Smooth muscle cell (in vitro differentiated cells): Measurements from ENCODE around the gene PPFIBP1. TPM values are rescaled to one million over a fixed set of nuclear protein-coding genes. Genes with fewer than 3 reads are reported as not detected.

ENCODE experiments used
- DNase-seq: peaks from one replicate; lab custom pipeline; 2025; ENCODE audit not compliant: unreplicated experiment; lab: John Stamatoyannopoulos, UW
- H2AFZ ChIP-seq: fragments of 200-600 bp; sonication (generic); 2 replicates; pipeline ENCODE4 v1.6.0; 2016; ENCODE audit warnings: antibody characterized with exemption, low read depth, mild to moderate bottlenecking
- H3F3A ChIP-seq: fragments of 200-600 bp; sonication (generic); 2 replicates; pipeline ENCODE4 v1.6.0; 2017; ENCODE audit warnings: antibody characterized with exemption, low read depth
- H3K27ac ChIP-seq: fragments of 200-600 bp; sonication (generic); 2 replicates; pipeline ENCODE4 v1.5.1; 2016; ENCODE audit warnings: low read depth, mild to moderate bottlenecking
- H3K27me3 ChIP-seq: fragments of 200-600 bp; sonication (generic); 2 replicates; pipeline ENCODE4 v1.6.1; 2016; ENCODE audit warnings: low read depth, mild to moderate bottlenecking
- H3K36me3 ChIP-seq: fragments of 200-600 bp; sonication (generic); 2 replicates; pipeline ENCODE4 v1.5.1; 2016; ENCODE audit warnings: low read depth
- H3K4me1 ChIP-seq: fragments of 200-600 bp; sonication (generic); 2 replicates; pipeline ENCODE4 v1.5.1; 2016; ENCODE audit warnings: low read depth
- H3K4me2 ChIP-seq: fragments of 200-600 bp; sonication (generic); 2 replicates; pipeline ENCODE4 v1.6.0; 2016; ENCODE audit warnings: mild to moderate bottlenecking
- H3K4me3 ChIP-seq: fragments of 200-600 bp; sonication (generic); 2 replicates; pipeline ENCODE4 v1.5.1; 2016; ENCODE audit warnings: mild to moderate bottlenecking
- H3K79me2 ChIP-seq: fragments of 200-600 bp; sonication (generic); 2 replicates; pipeline ENCODE4 v1.6.0; 2016; ENCODE audit warnings: low read depth, mild to moderate bottlenecking
- H3K9ac ChIP-seq: fragments of 200-600 bp; sonication (generic); 2 replicates; pipeline ENCODE4 v1.6.0; 2016; ENCODE audit warnings: low read depth
- H3K9me3 ChIP-seq: fragments of 200-600 bp; sonication (generic); replicated peaks from 2 replicates; pipeline ENCODE4 v1.5.1; 2016; ENCODE audit warnings: low read depth
- H4K20me1 ChIP-seq: fragments of 200-600 bp; sonication (generic); 2 replicates; pipeline ENCODE4 v1.6.0; 2016; ENCODE audit warnings: low read depth
- WGBS: methylation state at CpG from one replicate; pipeline ENCODE4 v1.1.7; 2016; ENCODE audit warnings: low lambda C conversion rate; 5-methylcytosine and 5-hydroxymethylcytosine counted together
- polyA plus RNA-seq: library from polyadenylated mRNA; unstranded; fragments of >200 nt; fragmentation: Nextera tagmentation; extraction: Ambion mirVana; gene quantifications from 2 replicates; pipeline ENCODE4 v1.2.1, GENCODE V29; 2016
- total RNA-seq: library from RNA; depleted of rRNA; stranded (reverse); fragments of >200 nt; gene quantifications from 2 replicates; pipeline ENCODE4 v1.2.3, GENCODE V29; 2014
- TF ChIP-seq, protein P1 (sequence below): fragments of 200-600 bp; sonication (generic); IDR thresholded peaks from 2 replicates; pipeline ENCODE4 v1.5.1; 2017; ENCODE audit warnings: borderline replicate concordance, mild to moderate bottlenecking, antibody characterized with exemption; ENCODE audit not compliant: insufficient read depth, poor library complexity, severe bottlenecking

PPFIBP1 gene
- total and polyA plus RNA-seq, 2 experiments from 2014 or later: 45.7 to 150 TPM

DNA sequence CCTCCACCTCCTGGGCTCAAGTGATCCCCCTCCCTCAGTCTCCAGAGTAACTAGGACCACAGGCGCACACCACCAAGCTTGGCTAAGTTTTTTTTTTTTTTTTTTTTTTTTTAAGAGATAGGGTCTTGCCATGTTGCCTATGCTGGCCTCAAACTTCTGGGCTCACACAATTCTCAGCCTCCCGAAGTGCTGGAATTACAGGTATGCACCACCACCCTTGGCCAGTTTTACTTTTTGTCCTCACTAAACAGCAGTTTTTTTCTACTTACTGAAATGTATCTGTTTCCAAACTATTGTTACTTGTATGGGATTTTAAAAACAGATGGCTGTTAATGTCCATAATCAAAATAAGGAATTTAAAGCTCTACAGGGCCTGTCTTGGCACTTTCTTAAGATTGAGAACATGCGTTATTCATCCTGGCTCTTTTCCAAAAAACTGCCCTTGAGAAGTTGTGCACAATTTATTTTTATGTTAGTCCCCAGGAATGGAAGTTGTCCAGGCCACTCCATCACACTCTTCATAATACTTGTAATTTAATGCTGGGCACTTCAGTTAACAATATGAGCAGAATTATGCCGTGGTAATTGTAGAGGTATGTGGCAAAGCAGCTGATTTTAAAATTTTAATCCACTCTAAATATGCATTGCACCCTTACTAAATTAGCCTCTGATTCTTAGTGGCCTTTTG is 120.3 kb downstream of the PPFIBP1 start:
- TF ChIP-seq, protein P1, sequence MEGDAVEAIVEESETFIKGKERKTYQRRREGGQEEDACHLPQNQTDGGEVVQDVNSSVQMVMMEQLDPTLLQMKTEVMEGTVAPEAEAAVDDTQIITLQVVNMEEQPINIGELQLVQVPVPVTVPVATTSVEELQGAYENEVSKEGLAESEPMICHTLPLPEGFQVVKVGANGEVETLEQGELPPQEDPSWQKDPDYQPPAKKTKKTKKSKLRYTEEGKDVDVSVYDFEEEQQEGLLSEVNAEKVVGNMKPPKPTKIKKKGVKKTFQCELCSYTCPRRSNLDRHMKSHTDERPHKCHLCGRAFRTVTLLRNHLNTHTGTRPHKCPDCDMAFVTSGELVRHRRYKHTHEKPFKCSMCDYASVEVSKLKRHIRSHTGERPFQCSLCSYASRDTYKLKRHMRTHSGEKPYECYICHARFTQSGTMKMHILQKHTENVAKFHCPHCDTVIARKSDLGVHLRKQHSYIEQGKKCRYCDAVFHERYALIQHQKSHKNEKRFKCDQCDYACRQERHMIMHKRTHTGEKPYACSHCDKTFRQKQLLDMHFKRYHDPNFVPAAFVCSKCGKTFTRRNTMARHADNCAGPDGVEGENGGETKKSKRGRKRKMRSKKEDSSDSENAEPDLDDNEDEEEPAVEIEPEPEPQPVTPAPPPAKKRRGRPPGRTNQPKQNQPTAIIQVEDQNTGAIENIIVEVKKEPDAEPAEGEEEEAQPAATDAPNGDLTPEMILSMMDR: no peak
- Histone ChIP-seq H3K4me3 (no peak overlapping the region), H4K20me1 (no peaks in the 10 kb centered on the region), H3K9ac (no peak overlapping the region), H3K9me3 (no peaks in the 10 kb centered on the region), H3K27ac (peak overlapping the region; percentile 10), H3K36me3 (peaks cover 7% of the 10 kb centered on the region), H2AFZ (no peak overlapping the region), H3K79me2 (peaks cover 10% of the 10 kb centered on the region), H3K4me2 (no peak overlapping the region), H3K27me3 (no peaks in the 10 kb centered on the region), H3K4me1 (peaks cover 5% of the 10 kb centered on the region), H3F3A (no peaks in the 10 kb centered on the region)
- WGBS: 68% methylated on average over 4 of the region's 4 CpGs
- DNase-seq: no peak

DNA sequence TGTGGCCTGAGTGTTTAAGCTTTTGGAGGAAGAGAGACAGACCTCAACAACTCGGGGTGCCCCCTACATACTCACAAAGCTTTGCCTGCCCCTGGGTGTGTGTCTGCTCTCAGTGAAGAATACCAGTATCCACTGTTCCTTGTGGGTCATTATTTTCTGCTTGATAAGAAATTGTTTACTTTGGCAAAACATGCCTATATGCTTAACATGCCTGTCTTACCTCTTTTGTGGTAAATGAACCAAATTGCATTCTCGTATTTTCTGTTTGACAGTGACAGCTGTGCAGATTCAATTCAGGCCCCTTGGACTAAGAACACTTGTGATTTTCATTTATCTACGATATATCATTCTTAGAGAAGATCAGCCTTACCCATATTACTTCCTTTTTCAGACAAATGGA is 121.7 kb downstream of the PPFIBP1 start:
- Histone ChIP-seq H3K4me2 (no peak overlapping the region), H3K36me3 (peaks cover 7% of the 10 kb centered on the region), H3K27ac (peak overlapping the region; percentile 44), H3F3A (peaks cover 3% of the 10 kb centered on the region), H3K27me3 (no peaks in the 10 kb centered on the region), H3K79me2 (peaks cover 10% of the 10 kb centered on the region), H3K9ac (no peak overlapping the region), H4K20me1 (no peaks in the 10 kb centered on the region), H2AFZ (no peak overlapping the region), H3K9me3 (no peaks in the 10 kb centered on the region), H3K4me3 (no peak overlapping the region), H3K4me1 (peaks cover 5% of the 10 kb centered on the region)
- no peak for DNase-seq
- 81% methylated on average over 3 of the region's 3 CpGs for WGBS
- TF ChIP-seq, protein P1: no peak

GRCh38 chr12:27646149-27646548 is 122.1 kb downstream of the PPFIBP1 start:
- H3K4me1 ChIP-seq: peaks cover 2% of the 10 kb centered on the region
- H3K4me2 ChIP-seq: no peak overlapping the region
- peaks cover 7% of the 10 kb centered on the region for H3K36me3 ChIP-seq
- no peaks in the 10 kb centered on the region for H3K27me3 ChIP-seq
- TF ChIP-seq, protein P1: no peak
- H3K27ac ChIP-seq: peak overlapping the region; percentile 44
- H3K9ac ChIP-seq: no peak overlapping the region
- no peaks in the 10 kb centered on the region for H3K9me3 ChIP-seq
- peaks cover 8% of the 10 kb centered on the region for H3K79me2 ChIP-seq
- no peaks in the 10 kb centered on the region for H4K20me1 ChIP-seq
- H2AFZ ChIP-seq: no peak overlapping the region
- H3K4me3 ChIP-seq: no peak overlapping the region
- peaks cover 3% of the 10 kb centered on the region for H3F3A ChIP-seq
- 87% methylated on average over 2 of the region's 2 CpGs for WGBS
- no peak for DNase-seq

- TF ChIP-seq, protein P1: no peak
- H3K27ac ChIP-seq: peak overlapping the region; percentile 29
- no peak overlapping the region for H2AFZ ChIP-seq
- no peaks in the 10 kb centered on the region for H3K27me3 ChIP-seq
- H3K9ac ChIP-seq: no peak overlapping the region
- WGBS: 81% methylated on average over 1 of the region's 1 CpG
- H3F3A ChIP-seq: peaks cover 3% of the 10 kb centered on the region
- H3K4me2 ChIP-seq: no peak overlapping the region
- H4K20me1 ChIP-seq: no peaks in the 10 kb centered on the region
- peaks cover 3% of the 10 kb centered on the region for H3K79me2 ChIP-seq
- no peak for DNase-seq
- peaks cover 7% of the 10 kb centered on the region for H3K36me3 ChIP-seq
- H3K4me1 ChIP-seq: no peaks in the 10 kb centered on the region
- H3K4me3 ChIP-seq: no peak overlapping the region
- no peaks in the 10 kb centered on the region for H3K9me3 ChIP-seq
Observed at GRCh38 chr12:27650011-27650410, 126.0 kb downstream of the PPFIBP1 start.
